ENCODE data around the gene C1orf122.

C1orf122 gene

GRCh38 chr1:37802439-37802838, 5.2 kb upstream of the C1orf122 start:
- DNase-seq: no peak

- DNase-seq: no peak
Measured at GRCh38 chr1:37807220-37807554, 403 bp upstream of the C1orf122 start.

- DNase-seq: peak; percentile 76
Measured at GRCh38 chr1:37808369-37809319, 1.1 kb downstream of the C1orf122 start.

GRCh38 chr1:37809942-37810341, 2.4 kb downstream of the C1orf122 start:
- DNase-seq: no peak

- peak; percentile 28 for DNase-seq
Measured at GRCh38 chr1:37811027-37811655, 3.6 kb downstream of the C1orf122 start.

- no peak for DNase-seq
Measured at GRCh38 chr1:37813529-37814145, 6.0 kb downstream of the C1orf122 start.

- DNase-seq: no peak
Measured at GRCh38 chr1:37814252-37814651, 6.7 kb downstream of the C1orf122 start.

- no peak for DNase-seq
Measured at GRCh38 chr1:37817481-37817880, 9.9 kb downstream of the C1orf122 start.

GRCh38 chr1:37821481-37821880, 13.9 kb downstream of the C1orf122 start:
- DNase-seq: no peak

- DNase-seq: no peak
Measured at GRCh38 chr1:37822906-37823815, 15.6 kb downstream of the C1orf122 start.

GRCh38 chr1:37824001-37824400, 16.4 kb downstream of the C1orf122 start:
- DNase-seq: no peak

- DNase-seq: no peak
Measured at GRCh38 chr1:37825506-37825905, 17.9 kb downstream of the C1orf122 start.

- DNase-seq: no peak
Measured at GRCh38 chr1:37828410-37829074, 21.0 kb downstream of the C1orf122 start.

- no peak for DNase-seq
Measured at GRCh38 chr1:37831109-37831508, 23.5 kb downstream of the C1orf122 start.

- no peak for DNase-seq
Measured at GRCh38 chr1:37831809-37832208, 24.2 kb downstream of the C1orf122 start.

- DNase-seq: no peak
Measured at GRCh38 chr1:37836788-37837187, 29.2 kb downstream of the C1orf122 start.

GRCh38 chr1:37839676-37840075, 32.1 kb downstream of the C1orf122 start:
- no peak for DNase-seq

GRCh38 chr1:37840711-37841110, 33.1 kb downstream of the C1orf122 start:
- DNase-seq: no peak

GRCh38 chr1:37841652-37842051, 34.1 kb downstream of the C1orf122 start:
- DNase-seq: no peak

- no peak for DNase-seq
Measured at GRCh38 chr1:37844536-37844935, 36.9 kb downstream of the C1orf122 start.

- no peak for DNase-seq
Measured at GRCh38 chr1:37845049-37845646, 37.6 kb downstream of the C1orf122 start.

- no peak for DNase-seq
Measured at GRCh38 chr1:37845786-37846185, 38.2 kb downstream of the C1orf122 start.

All from T1000 (cell line).